ENCODE measurements around the gene ALCAM. TPM values are rescaled to one million over a fixed set of nuclear protein-coding genes. Genes with fewer than 3 reads are reported as not detected.

Gene ALCAM
- total and polyA plus RNA-seq, 2 of the 8 experiments (the other 6 are each of a cell fraction or from before 2014, with no cell fraction given): 10.8 to 33.0 TPM

- H2BK20ac ChIP-seq (ENCODE audit: low read length): no peak overlapping the region
- ChIA-PET POLR2A (ENCODE audit: partially characterized antibody) (no interaction called here), CTCF (ENCODE audit: partially characterized antibody) (interaction anchor here (0.6 to 0.8 kb wide), 2 partner anchors 8 to 20 kb away, joined by 3 to 4 read pairs; no protein-coding TSS in a partner anchor)
- no peak overlapping the region for H3K56ac ChIP-seq (replicated peaks; ENCODE audit: insufficient read length, low read depth, low read length)
- no peak overlapping the region for H2BK120ac ChIP-seq (replicated peaks; ENCODE audit: low read depth, low read length)
- no peak overlapping the region for H4K8ac ChIP-seq (ENCODE audit: extremely low read depth, insufficient read depth, low read length)
- no peak overlapping the region for H3K4ac ChIP-seq (replicated peaks; ENCODE audit: insufficient read length, low read depth, low read length)
- no peak overlapping the region for H2AFZ ChIP-seq (ENCODE audit: low read length)
- no peaks in the 10 kb centered on the region for H3K79me1 ChIP-seq (ENCODE audit: low read depth, low read length)
- no peak overlapping the region for H3K27ac ChIP-seq (ENCODE audit: low read depth, low read length)
- H3K4me1 ChIP-seq (replicated peaks in 1 of 4; ENCODE audit: control insufficient read depth in 3 of 4, insufficient read depth in 4 of 4, low read length in 3 of 4): peaks cover 0 to 4% (median 3%) of the 10 kb centered on the region in 4 experiments; a peak in 2 of 7 replicates
- H2AK5ac ChIP-seq (ENCODE audit: low read depth, low read length): no peak overlapping the region
- H3K23ac ChIP-seq (ENCODE audit: insufficient read length): no peak overlapping the region
- peaks cover 0 to 11% (median 5%) of the 10 kb centered on the region in 4 experiments; a peak in 2 of 8 replicates for H3K36me3 ChIP-seq (ENCODE audit: control insufficient read depth in 2 of 4, insufficient read depth in 4 of 4, low read length in 3 of 4)
- no peak overlapping the region for H2BK12ac ChIP-seq (ENCODE audit: low read depth, low read length)
- DNase-seq (ENCODE audit: low read depth in 1 of 2, low spot score in 2 of 2): no peak
- 93% methylated on average over 2 of the region's 2 CpGs; no CpG with 5 or more reads in 1 of the 2 experiments for WGBS, 2 experiments (ENCODE audit: extremely low coverage in 1 of 2, insufficient coverage in 1 of 2, insufficient read length in 1 of 2, insufficient replicate concordance in 2 of 2, low coverage in 1 of 2, low lambda C conversion rate in 2 of 2, missing lambda C conversion rate in 1 of 2)
- no peak overlapping the region for H3K18ac ChIP-seq (ENCODE audit: extremely low read depth, low read length)
- no peaks in the 10 kb centered on the region for H3K79me2 ChIP-seq (ENCODE audit: control insufficient read depth in 1 of 2, insufficient read depth in 2 of 2, low read length in 2 of 2)
- no peak overlapping the region for H2BK5ac ChIP-seq (ENCODE audit: low read depth, low read length)
- peaks cover 14 to 15% of the 10 kb centered on the region in 2 experiments for H3K9me3 ChIP-seq (ENCODE audit: insufficient read depth in 2 of 2, low read depth in 1 of 2, low read length in 1 of 2)
- no peak overlapping the region for H3K4me3 ChIP-seq (ENCODE audit: extremely low read depth in 1 of 4, insufficient read depth in 2 of 4, low read depth in 3 of 4, low read length in 4 of 4)
- no peak overlapping the region for H4K5ac ChIP-seq (ENCODE audit: insufficient read length, low read depth, low read length)
- no peak overlapping the region for H3K9ac ChIP-seq (replicated peaks in 1 of 4; ENCODE audit: extremely low read depth in 1 of 4, low read depth in 3 of 4, low read length in 3 of 4)
- no peak overlapping the region for H3K14ac ChIP-seq (ENCODE audit: insufficient read length)
- H4K20me1 ChIP-seq (replicated peaks in 1 of 2; ENCODE audit: control insufficient read depth in 1 of 2, insufficient read depth in 2 of 2, low read length in 2 of 2): no peaks in the 10 kb centered on the region
- H2BK15ac ChIP-seq (ENCODE audit: low read length): no peak overlapping the region
- no peaks in the 10 kb centered on the region for H3K27me3 ChIP-seq (replicated peaks in 1 of 4; ENCODE audit: control insufficient read depth in 3 of 4, extremely low read depth in 1 of 4, insufficient read depth in 3 of 4, low read length in 3 of 4)
- H3K23me2 ChIP-seq (ENCODE audit: low read depth, low read length): peaks cover 2% of the 10 kb centered on the region; the same call in 1 of the 2 replicates
- H3K4me2 ChIP-seq (ENCODE audit: insufficient read depth in 1 of 2, low read depth in 2 of 2, low read length in 2 of 2): no peak overlapping the region
- H4K91ac ChIP-seq (replicated peaks; ENCODE audit: insufficient read length, low read length): no peak overlapping the region
- FAIRE-seq: no peak
- TF ChIP-seq E2F6 (IDR thresholded peaks at IDR 0.05): no peak
- no peak for TF ChIP-seq SUZ12 (IDR thresholded peaks at IDR 0.05; ENCODE audit: low read length)
- TF ChIP-seq TAF1 (IDR thresholded peaks at IDR 0.05; ENCODE audit: low read depth, low read length): no peak
- no peak for TF ChIP-seq KDM5A (IDR thresholded peaks at IDR 0.05; ENCODE audit: low read length)
- no peak for TF ChIP-seq ZNF274 (IDR thresholded peaks at IDR 0.05; ENCODE audit: borderline replicate concordance, extremely low read depth, low read length)
- no peak for TF ChIP-seq FOSL1 (IDR thresholded peaks at IDR 0.05; ENCODE audit: insufficient read depth, low read depth, low read length)
- TF ChIP-seq HDAC2 (IDR thresholded peaks at IDR 0.05; ENCODE audit: borderline replicate concordance in 1 of 2, low read depth in 2 of 2, low read length in 2 of 2): no peak
- no peak for TF ChIP-seq ATF2 (IDR thresholded peaks at IDR 0.05; ENCODE audit: low read length)
- TF ChIP-seq KDM4A (IDR thresholded peaks at IDR 0.05; ENCODE audit: low read depth, low read length, severe bottlenecking): no peak
- no peak for TF ChIP-seq SIRT6 (IDR thresholded peaks at IDR 0.05; ENCODE audit: low read length)
- no peak for TF ChIP-seq RNF2 (IDR thresholded peaks at IDR 0.05; ENCODE audit: borderline replicate concordance, low read depth, low read length, missing control alignments, poor library complexity, severe bottlenecking)
Observed at GRCh38 chr3:105495021-105495420, 128.3 kb downstream of the ALCAM start.

Measured in H1 (cell line).